KMS-11 (cell line): ENCODE results near the gene ANXA4.

Experiments
- H2AFZ ChIP-seq: fragments of 200-600 bp; sonication (generic); 2 replicates; pipeline ENCODE4 v1.6.1; 2016; ENCODE audit warnings: antibody characterized with exemption, mixed run types, low read depth
- H3K27ac ChIP-seq: fragments of 200-600 bp; sonication (generic); 2 replicates; pipeline ENCODE4 v1.6.1; 2016; ENCODE audit warnings: mild to moderate bottlenecking, mixed run types
- H3K27me3 ChIP-seq: fragments of 200-600 bp; sonication (generic); 2 replicates; pipeline ENCODE4 v1.6.1; 2017; ENCODE audit warnings: mild to moderate bottlenecking, low read depth, mixed run types, moderate library complexity; ENCODE audit not compliant: insufficient read depth
- H3K36me3 ChIP-seq: fragments of 200-600 bp; sonication (generic); 2 replicates; pipeline ENCODE4 v1.6.1; 2017; ENCODE audit warnings: mild to moderate bottlenecking, mixed run types; ENCODE audit not compliant: insufficient read depth
- H3K4me1 ChIP-seq: fragments of 200-600 bp; sonication (generic); 2 replicates; pipeline ENCODE4 v1.6.1; 2016; ENCODE audit warnings: mild to moderate bottlenecking, low read depth, mixed run types; ENCODE audit not compliant: poor library complexity, severe bottlenecking
- H3K4me2 ChIP-seq: fragments of 200-600 bp; sonication (generic); 2 replicates; pipeline ENCODE4 v1.7.0; 2016; ENCODE audit warnings: mild to moderate bottlenecking, mixed run types
- H3K4me3 ChIP-seq: fragments of 200-600 bp; sonication (generic); IDR thresholded peaks from 2 replicates; pipeline ENCODE4 v1.6.1; 2017; ENCODE audit warnings: low read depth, low read length, mixed read lengths; ENCODE audit not compliant: insufficient read depth
- H3K79me2 ChIP-seq: fragments of 200-600 bp; sonication (generic); 2 replicates; pipeline ENCODE4 v1.6.1; 2016; ENCODE audit warnings: low read depth, mixed run types; ENCODE audit not compliant: insufficient read depth
- H3K9ac ChIP-seq: fragments of 200-600 bp; sonication (generic); 2 replicates; pipeline ENCODE4 v1.6.1; 2016; ENCODE audit warnings: mild to moderate bottlenecking, mixed run types
- H4K20me1 ChIP-seq: fragments of 200-600 bp; sonication (generic); 2 replicates; pipeline ENCODE4 v1.6.1; 2016; ENCODE audit warnings: mild to moderate bottlenecking, mixed run types; ENCODE audit not compliant: insufficient read depth
- CTCF ChIP-seq: fragments of 200-600 bp; sonication (generic); conservative IDR thresholded peaks from 2 replicates; pipeline ENCODE4 v1.6.1; 2017; ENCODE audit warnings: low read depth, mild to moderate bottlenecking, antibody characterized with exemption, low read length, moderate library complexity, mixed read lengths

The ANXA4 gene

GRCh38 chr2:69804416-69804815 is 62.5 kb downstream of the ANXA4 start:
- no peak overlapping the region for H3K9ac ChIP-seq
- no peak overlapping the region for H3K27ac ChIP-seq
- H3K36me3 ChIP-seq, result no peaks in the 10 kb centered on the region
- no peak overlapping the region for H3K4me2 ChIP-seq
- TF ChIP-seq CTCF, result no peak
- no peaks in the 10 kb centered on the region for H3K79me2 ChIP-seq
- no peak overlapping the region for H2AFZ ChIP-seq
- H3K27me3 ChIP-seq, result no peaks in the 10 kb centered on the region
- H4K20me1 ChIP-seq, result no peaks in the 10 kb centered on the region
- H3K4me1 ChIP-seq, result peaks cover 33% of the 10 kb centered on the region
- H3K4me3 ChIP-seq, result no peak overlapping the region

- Histone ChIP-seq H2AFZ (no peak overlapping the region), H3K9ac (no peak overlapping the region), H3K79me2 (no peaks in the 10 kb centered on the region), H3K4me3 (no peak overlapping the region), H3K36me3 (no peaks in the 10 kb centered on the region), H3K4me1 (peaks cover 19% of the 10 kb centered on the region), H3K27me3 (no peaks in the 10 kb centered on the region), H3K27ac (no peak overlapping the region), H4K20me1 (no peaks in the 10 kb centered on the region), H3K4me2 (no peak overlapping the region)
- no peak for TF ChIP-seq CTCF
Measured at GRCh38 chr2:69805887-69806286, 64.0 kb downstream of the ANXA4 start.

- no peak overlapping the region for H3K27ac ChIP-seq
- TF ChIP-seq CTCF, result no peak
- no peaks in the 10 kb centered on the region for H4K20me1 ChIP-seq
- H2AFZ ChIP-seq, result no peak overlapping the region
- H3K27me3 ChIP-seq, result no peaks in the 10 kb centered on the region
- H3K4me1 ChIP-seq, result peaks cover 7% of the 10 kb centered on the region
- H3K4me2 ChIP-seq, result no peak overlapping the region
- no peak overlapping the region for H3K4me3 ChIP-seq
- H3K36me3 ChIP-seq, result no peaks in the 10 kb centered on the region
- H3K9ac ChIP-seq, result no peak overlapping the region
- H3K79me2 ChIP-seq, result no peaks in the 10 kb centered on the region
Measured at GRCh38 chr2:69807821-69808540, 66.0 kb downstream of the ANXA4 start.

GRCh38 chr2:69810550-69810949 is 68.6 kb downstream of the ANXA4 start:
- Histone ChIP-seq H3K36me3 (no peaks in the 10 kb centered on the region), H3K4me3 (no peak overlapping the region), H3K9ac (no peak overlapping the region), H3K27me3 (no peaks in the 10 kb centered on the region), H2AFZ (no peak overlapping the region), H3K4me2 (no peak overlapping the region), H4K20me1 (no peaks in the 10 kb centered on the region), H3K4me1 (no peaks in the 10 kb centered on the region), H3K27ac (no peak overlapping the region), H3K79me2 (no peaks in the 10 kb centered on the region)
- TF ChIP-seq CTCF, result no peak
